Activated naive CD4-positive, alpha-beta T cell treated with anti-CD3 and anti-CD28 coated beads, Interleukin-2, amount 50 U/mL, for 72 hours (primary cell): ENCODE measurements around the gene ERCC3. TPM values are rescaled to one million over a fixed set of nuclear protein-coding genes. Genes with fewer than 3 reads are reported as not detected.
"Not testable (repeated sequence)": the region's sequence is repeated elsewhere in the genome, so short reads cannot be mapped to it uniquely, and the experiment has no call there.

Source experiments
- ATAC-seq, 2 donors: fragments of 150-1000 bp; cut with Tn5 transposase; 2 replicates each; pipeline ENCODE4 v1.10.0; 2021; ENCODE audit warnings: mild to moderate bottlenecking in 2 of 2, moderate library complexity in 2 of 2
- DNase-seq, 2 donors: peaks; one replicate each; pipeline ENCODE4 v3.0.0; 2021 to 2022; ENCODE audit warnings: low spot score in 2 of 2
- H3K27ac Mint-ChIP-seq, 2 donors: one replicate each; pipeline ENCODE4 v1.8.0; 2022; ENCODE audit warnings: mild to moderate bottlenecking in 2 of 2, mixed read lengths in 2 of 2
- H3K36me3 Mint-ChIP-seq, 2 donors: one replicate each; pipeline ENCODE4 v1.8.0; 2022; ENCODE audit warnings: mixed read lengths in 2 of 2
- H3K9me3 Mint-ChIP-seq, 2 donors: one replicate each; pipeline ENCODE4 v1.8.0; 2022; ENCODE audit warnings: mixed read lengths in 2 of 2
- total RNA-seq, 2 donors: library from RNA; stranded (reverse); gene quantifications; one replicate each; pipeline ENCODE4 v1.2.3, GENCODE V29; 2022

ERCC3 gene
- total RNA-seq, 2 donors from 2014 or later = 51.8 to 54.8 TPM

- DNase-seq (no peak), ATAC-seq (peak; percentile 18 to 51)
These were observed 74.5 kb downstream of the ERCC3 start for GRCh38 chr2:127219171-127220070.

GRCh38 chr2:127218812-127219170, 75.2 kb downstream of the ERCC3 start:
- no peak for ATAC-seq
- peaks cover 15 to 21% of the 10 kb centered on the region in 2 donors for H3K36me3 Mint-ChIP-seq
- no peak overlapping the region for H3K27ac Mint-ChIP-seq
- no peak for DNase-seq
- H3K9me3 Mint-ChIP-seq = peaks cover 0 to 7% of the 10 kb centered on the region in 2 donors

More at GRCh38 chr2:127219171-127220070, 74.5 kb downstream of the ERCC3 start:
- H3K27ac Mint-ChIP-seq = no peak overlapping the region
- H3K9me3 Mint-ChIP-seq = peaks cover 0 to 7% of the 10 kb centered on the region in 2 donors
- peaks cover 15 to 21% of the 10 kb centered on the region in 2 donors for H3K36me3 Mint-ChIP-seq

DNA sequence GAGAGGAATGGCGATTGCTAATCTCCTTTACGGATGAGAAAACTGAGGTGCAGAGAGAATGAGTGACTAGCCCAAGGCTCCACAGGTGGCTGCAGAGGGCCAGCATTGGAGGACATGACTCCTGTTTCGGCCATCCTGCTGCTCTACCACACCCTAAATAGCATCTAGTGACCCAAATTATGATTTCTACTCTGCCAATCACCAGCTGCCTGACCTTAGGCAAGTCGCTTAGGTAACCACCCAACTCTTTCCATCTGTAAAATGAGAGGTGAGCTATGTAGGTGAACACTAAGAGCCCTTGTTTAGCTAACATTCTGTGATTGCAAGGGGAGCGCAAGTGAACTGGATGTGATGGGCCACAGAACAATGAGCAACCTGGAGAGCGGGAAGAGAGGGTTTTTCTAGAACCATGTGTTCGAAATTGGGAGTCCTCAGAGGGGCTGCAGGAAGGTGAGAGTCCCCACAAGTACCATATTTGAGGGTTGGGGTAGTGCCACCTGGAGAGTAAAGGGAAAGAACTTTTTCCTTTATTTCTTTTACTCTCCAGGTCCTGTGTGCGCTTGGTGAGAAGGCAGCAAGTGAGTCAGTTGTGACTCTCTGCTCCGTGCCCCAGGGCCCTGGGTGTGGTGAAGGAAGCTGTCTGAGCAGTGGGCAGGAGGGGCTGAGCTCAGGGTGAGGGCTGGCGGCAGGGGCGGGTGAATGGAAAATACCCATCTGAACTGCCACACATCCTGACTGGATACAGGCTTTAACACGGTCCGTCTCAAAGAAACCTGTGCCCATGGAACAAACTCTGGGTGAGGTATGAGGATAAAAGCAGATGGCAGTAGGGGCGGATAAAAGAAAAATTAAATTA, 76.2 kb downstream of the ERCC3 start:
- Mint-ChIP-seq H3K9me3 (peaks cover 0 to 7% of the 10 kb centered on the region in 2 donors), H3K27ac (no peak overlapping the region), H3K36me3 (peaks cover 15 to 21% of the 10 kb centered on the region in 2 donors)
- DNase-seq (no peak), ATAC-seq (peak in 1 of 2 donors; percentile 40)

GRCh38 chr2:127216593-127216992, 77.4 kb downstream of the ERCC3 start:
- DNase-seq (no peak), ATAC-seq (peak; percentile 36 to 44)
- Mint-ChIP-seq H3K36me3 (peaks cover 15 to 21% of the 10 kb centered on the region in 2 donors), H3K9me3 (peaks cover 0 to 7% of the 10 kb centered on the region in 2 donors), H3K27ac (no peak overlapping the region)

- DNase-seq (no peak), ATAC-seq (no peak)
- Mint-ChIP-seq H3K27ac (no peak overlapping the region), H3K36me3 (peaks cover 15 to 21% of the 10 kb centered on the region in 2 donors), H3K9me3 (peaks cover 0 to 7% of the 10 kb centered on the region in 2 donors)
These were observed 77.8 kb downstream of the ERCC3 start for GRCh38 chr2:127216095-127216494.

GRCh38 chr2:127214201-127214600, 79.7 kb downstream of the ERCC3 start:
- not testable (repeated sequence) for H3K27ac Mint-ChIP-seq, DNase-seq, H3K9me3 Mint-ChIP-seq, ATAC-seq
- H3K36me3 Mint-ChIP-seq = peaks cover 10 to 13% of the 10 kb centered on the region in 2 donors

DNA sequence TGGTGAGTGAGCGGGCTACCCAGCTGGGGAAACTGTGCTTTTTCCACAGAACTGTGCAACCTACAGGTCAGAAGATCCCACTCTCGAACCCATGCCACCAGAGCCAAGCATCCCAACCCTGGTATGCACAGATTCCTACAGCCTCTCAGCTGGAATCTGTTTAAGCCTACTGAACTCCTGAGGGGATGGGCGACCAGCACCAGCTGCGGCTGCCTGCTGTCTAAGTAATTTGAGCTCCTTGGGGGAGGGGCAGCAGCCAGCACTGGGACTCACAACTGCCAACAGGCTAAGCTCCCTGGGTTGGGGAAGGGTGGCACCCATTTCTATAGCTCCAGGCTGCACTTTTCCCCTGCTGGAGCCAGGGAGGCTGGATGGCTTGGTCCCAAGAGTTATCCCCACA, 85.6 kb downstream of the ERCC3 start:
- no peak for ATAC-seq
- DNase-seq = no peak
- Mint-ChIP-seq H3K27ac (no peak overlapping the region), H3K36me3 (no peaks in the 10 kb centered on the region), H3K9me3 (no peaks in the 10 kb centered on the region)

Other genes starting within 250 kb of the ERCC3 start
- 10 to 100 TPM; 43.0 to 98.3 TPM for gene BIN1, start 187.0 kb downstream of the ERCC3 start, total RNA-seq
- not detected for gene CYP27C1, start 73.8 kb downstream of the ERCC3 start, total RNA-seq
- gene MAP3K2, start 93.8 kb upstream of the ERCC3 start, total RNA-seq = 10 to 100 TPM; 39.5 to 45.7 TPM
- gene PROC, start 124.3 kb upstream of the ERCC3 start, total RNA-seq = not detected
- gene IWS1, start 232.3 kb upstream of the ERCC3 start, total RNA-seq = 10 to 100 TPM; 42.9 to 60.5 TPM
- gene MYO7B, start 241.5 kb upstream of the ERCC3 start, total RNA-seq = 1 to 10 TPM in 1 of 2 donors, under 1 TPM in 1; 0.64 to 1.9 TPM